NCI-H187 (cell line): ENCODE data around the gene NXF1.
"Not testable (repeated sequence)": the region's sequence is repeated elsewhere in the genome, so short reads cannot be mapped to it uniquely, and the experiment has no call there.

ENCODE experiments used
- DNase-seq, 2 experiments: peaks; one replicate each; lab custom pipeline; 2025; lab: John Stamatoyannopoulos, UW

Gene NXF1

GRCh38 chr11:62805076-62805892 is at the start of gene NXF1:
NXF1 (minus strand) TSS chr11:62805440; CDS start chr11:62805356, 84 bp downstream.
- DNase-seq, result peak; percentile 87 to 90

- no peak for DNase-seq
These were observed 49.0 kb upstream of the NXF1 start for GRCh38 chr11:62854013-62854824.

- DNase-seq, result no peak
These were observed 48.2 kb upstream of the NXF1 start for GRCh38 chr11:62853279-62853965.

GRCh38 chr11:62852523-62853188 is 47.4 kb upstream of the NXF1 start:
- DNase-seq, result no peak

GRCh38 chr11:62851807-62852522 is 46.7 kb upstream of the NXF1 start:
- no peak for DNase-seq

- DNase-seq, result no peak
These were observed 45.9 kb upstream of the NXF1 start for GRCh38 chr11:62850911-62851806.

GRCh38 chr11:62847767-62848314 is 42.6 kb upstream of the NXF1 start:
- DNase-seq, result no peak

GRCh38 chr11:62846177-62846576 is 40.9 kb upstream of the NXF1 start:
- DNase-seq, result no peak

- no peak for DNase-seq
These were observed 38.9 kb upstream of the NXF1 start for GRCh38 chr11:62844154-62844553.

GRCh38 chr11:62843466-62843865 is 38.2 kb upstream of the NXF1 start:
- DNase-seq, result no peak

- DNase-seq, result not testable (repeated sequence)
These were observed 37.7 kb upstream of the NXF1 start for GRCh38 chr11:62842891-62843290.

GRCh38 chr11:62842171-62842741 is 37.0 kb upstream of the NXF1 start:
- peak in 1 of 2 experiments; percentile 63 for DNase-seq

- DNase-seq, result peak; percentile 85 to 93
These were observed 36.3 kb upstream of the NXF1 start for GRCh38 chr11:62841361-62842170.

GRCh38 chr11:62840721-62841360 is 35.6 kb upstream of the NXF1 start:
- DNase-seq, result not testable (repeated sequence)

- peak; percentile 76 for DNase-seq
These were observed 34.1 kb upstream of the NXF1 start, which contains the start of gene WDR74 for GRCh38 chr11:62839050-62839945. WDR74 (minus strand) TSS chr11:62839590; CDS start chr11:62839570, 20 bp downstream.

- no peak for DNase-seq
These were observed 30.1 kb upstream of the NXF1 start for GRCh38 chr11:62835336-62835735.
